Esophagus squamous epithelium (tissue), 5 donors: Measurements from ENCODE around the gene WDR77. TPM values are rescaled to one million over a fixed set of nuclear protein-coding genes. Genes with fewer than 3 reads are reported as not detected.

Experiments
- DNase-seq: peaks from one replicate; lab custom pipeline; 2025; lab: John Stamatoyannopoulos, UW
- H3K27ac ChIP-seq, 4 donors: fragments of 200-600 bp; sonication (generic); one replicate each; pipeline ENCODE4 v1.5.1; 2016 to 2019; ENCODE audit warnings: mild to moderate bottlenecking in 1 of 4
- H3K27me3 ChIP-seq, 4 donors: fragments of 200-600 bp; sonication (generic); 1 replicate in 3 of 4; 2 replicates in 1 of 4; pipeline versions ENCODE4 v1.5.1 to v1.6.0; 2017 to 2021; ENCODE audit warnings: antibody characterized with exemption in 1 of 4
- H3K36me3 ChIP-seq, 3 donors: fragments of 200-600 bp; sonication (generic); one replicate each; pipeline ENCODE4 v1.5.1; 2016 to 2019
- H3K4me1 ChIP-seq, 3 donors: fragments of 200-600 bp; sonication (generic); one replicate each; pipeline ENCODE4 v1.5.1; 2017 to 2019
- H3K4me3 ChIP-seq, 4 donors: fragments of 200-600 bp; sonication (generic); 1 replicate in 3 of 4; 2 replicates in 1 of 4; pipeline ENCODE4 v1.5.1; 2016 to 2019; ENCODE audit warnings: mild to moderate bottlenecking in 2 of 4, moderate library complexity in 1 of 4
- H3K9me3 ChIP-seq, 3 donors: fragments of 200-600 bp; sonication (generic); one replicate each; pipeline ENCODE4 v1.5.1; 2016 to 2019
- CTCF ChIP-seq, 6 experiments: fragments of 450-650 bp in 4 of 6; fragments of 200-600 bp in 2 of 6; sonication (generic) in 2 of 6; IDR thresholded peaks; one replicate each; pipeline ENCODE4 v1.5.1; 2016 to 2019; ENCODE audit warnings: antibody characterized with exemption in 6 of 6, mild to moderate bottlenecking in 4 of 6, moderate library complexity in 4 of 6
- POLR2A ChIP-seq, 4 donors: fragments of 450-650 bp; IDR thresholded peaks; one replicate each; pipeline ENCODE4 v1.6.1; 2017; ENCODE audit warnings: antibody characterized with exemption in 4 of 4, mild to moderate bottlenecking in 4 of 4, moderate library complexity in 3 of 4
- WGBS, 2 donors: methylation state at CpG; one replicate each; pipeline ENCODE4 v1.1.5; 2018; 5-methylcytosine and 5-hydroxymethylcytosine counted together
- intact Hi-C: fragments of 100-400 bp; cut with DNase I; formaldehyde crosslinking; loops from one replicate; pipeline ENCODE4 v1.15.0; 2022
- total RNA-seq, 4 donors: library from RNA; depleted of rRNA; stranded (reverse); fragments of >200 nt; gene quantifications; one replicate each; pipeline ENCODE4 v1.1.0, GENCODE V29; 2016
- donor health status: DM: yes; HTN: yes; CAD: no.

WDR77 gene
- total RNA-seq, 4 donors from 2014 or later, result 28.7 to 44.3 (median 38.7) TPM

DNA sequence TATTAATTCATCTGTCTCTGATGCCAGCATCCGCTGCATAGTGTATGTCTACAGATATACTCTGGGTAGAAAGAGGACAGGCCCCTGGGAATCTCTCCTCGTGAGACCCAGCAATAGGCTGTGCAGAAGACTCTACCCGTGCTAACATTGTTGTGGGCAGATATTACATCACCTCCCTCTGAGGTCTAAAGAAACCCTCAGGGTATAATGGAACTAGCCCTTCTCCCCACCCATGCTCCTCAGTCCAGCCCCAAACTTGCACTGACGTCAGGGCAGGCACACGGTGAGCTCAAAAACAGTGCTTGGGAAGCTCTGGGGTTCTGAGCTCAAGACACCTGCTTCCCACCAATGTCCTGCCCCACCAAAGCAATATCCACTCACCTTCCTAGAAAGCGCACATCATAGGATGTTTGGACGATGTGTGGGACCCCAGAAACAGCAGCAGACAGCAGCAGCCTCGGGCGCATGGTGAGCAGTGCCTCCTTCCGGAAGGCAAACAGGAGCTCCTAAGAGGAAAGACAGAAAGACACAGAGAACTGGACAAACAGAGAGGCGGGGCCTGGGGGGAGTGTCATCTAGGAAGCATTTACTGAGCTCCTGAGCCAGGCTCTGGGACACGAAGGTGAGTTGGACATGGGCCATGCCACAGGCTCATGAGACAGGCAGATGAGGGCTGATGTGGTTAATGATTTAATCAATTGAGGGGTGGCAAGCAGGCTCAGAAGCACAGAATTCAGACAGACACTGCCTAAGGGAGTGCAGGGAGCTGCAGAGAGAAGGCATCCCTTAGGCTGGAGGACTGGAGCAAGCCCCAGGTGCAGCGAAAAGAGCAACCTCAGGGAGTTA lies 26.3 kb downstream of the WDR77 start:
- TF ChIP-seq CTCF (IDR thresholded peaks at IDR 0.05) (no peak), POLR2A (IDR thresholded peaks at IDR 0.05) (no peak)
- Histone ChIP-seq H3K27me3 (no peaks in the 10 kb centered on the region), H3K4me3 (no peak overlapping the region), H3K9me3 (no peaks in the 10 kb centered on the region), H3K4me1 (no peaks in the 10 kb centered on the region), H3K36me3 (no peaks in the 10 kb centered on the region), H3K27ac (no peak overlapping the region)
- intact Hi-C loops, result no loop called here
- no peak for DNase-seq
- 69 to 78% methylated on average over 6 to 9 of the region's 13 CpGs for WGBS, 2 donors

DNA sequence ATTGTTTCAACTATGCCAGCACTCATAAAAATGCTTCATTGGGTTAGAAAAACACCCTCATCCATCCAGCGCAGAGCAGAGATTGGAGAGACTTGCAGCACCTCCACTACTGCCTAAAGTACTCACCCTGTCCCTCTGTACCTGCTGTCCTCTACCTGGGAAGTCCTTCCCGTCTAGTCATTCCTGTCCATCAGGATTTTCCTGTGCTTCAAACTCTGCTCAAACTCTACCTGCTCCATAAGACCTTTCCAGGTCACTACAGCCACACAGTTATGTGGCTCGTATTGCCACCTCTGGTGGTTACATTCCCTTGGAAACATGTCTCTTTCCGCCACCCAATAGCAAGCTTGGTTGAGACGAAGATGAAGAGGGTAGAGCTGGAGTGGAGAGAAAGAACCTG lies 28.7 kb downstream of the WDR77 start:
- no peaks in the 10 kb centered on the region for H3K27me3 ChIP-seq
- intact Hi-C loops, result no loop called here
- no peak overlapping the region for H3K4me3 ChIP-seq
- H3K9me3 ChIP-seq, result no peaks in the 10 kb centered on the region
- WGBS, 2 donors, result 75 to 77% methylated on average over 5 of the region's 5 CpGs
- H3K36me3 ChIP-seq, result no peaks in the 10 kb centered on the region
- H3K27ac ChIP-seq, result no peak overlapping the region
- H3K4me1 ChIP-seq, result no peaks in the 10 kb centered on the region
- TF ChIP-seq POLR2A (IDR thresholded peaks at IDR 0.05), result no peak
- TF ChIP-seq CTCF (IDR thresholded peaks at IDR 0.05), result no peak
- no peak for DNase-seq

DNA sequence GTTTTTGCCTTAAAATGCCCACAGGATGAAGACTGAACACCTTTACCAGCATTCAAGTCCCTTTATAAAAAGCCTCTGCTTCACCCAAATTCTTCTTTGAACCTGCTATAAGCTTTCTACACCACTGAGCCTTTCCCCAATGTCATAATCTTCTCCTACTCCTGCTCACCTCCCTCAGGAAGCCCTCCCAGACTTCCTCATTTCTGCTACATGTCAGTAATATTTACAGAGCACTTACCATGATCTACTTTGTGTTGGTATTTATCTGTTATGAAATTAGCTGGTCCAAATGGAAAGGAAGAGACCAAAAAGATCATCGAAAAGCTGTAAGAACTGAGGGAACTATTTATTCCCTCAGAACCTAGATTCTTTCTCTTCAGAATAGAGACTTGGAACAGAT lies 30.0 kb downstream of the WDR77 start:
- whole genome bisulfite sequencing, 2 donors, result 80 to 100% methylated on average over 1 of the region's 1 CpG
- no peaks in the 10 kb centered on the region for H3K27me3 ChIP-seq
- H3K36me3 ChIP-seq, result peaks cover 0 to 6% (median 0%) of the 10 kb centered on the region in 3 donors
- no peak for DNase-seq
- H3K27ac ChIP-seq, result no peak overlapping the region
- H3K4me3 ChIP-seq, result no peak overlapping the region
- intact Hi-C loops, result no loop called here
- TF ChIP-seq POLR2A (IDR thresholded peaks at IDR 0.05) (no peak), CTCF (IDR thresholded peaks at IDR 0.05) (no peak)
- H3K4me1 ChIP-seq, result no peaks in the 10 kb centered on the region
- H3K9me3 ChIP-seq, result no peaks in the 10 kb centered on the region

- Histone ChIP-seq H3K4me3 (no peak overlapping the region), H3K4me1 (no peaks in the 10 kb centered on the region), H3K36me3 (peaks cover 0 to 6% (median 0%) of the 10 kb centered on the region in 3 donors), H3K27ac (no peak overlapping the region), H3K27me3 (no peaks in the 10 kb centered on the region), H3K9me3 (no peaks in the 10 kb centered on the region)
- TF ChIP-seq CTCF (IDR thresholded peaks at IDR 0.05), result no peak
- DNase-seq, result no peak
- WGBS, 2 donors, result 87 to 92% methylated on average over 1 of the region's 1 CpG
- intact Hi-C loops, result no loop called here
These were observed 31.3 kb downstream of the WDR77 start for GRCh38 chr1:111417755-111418154.

DNA sequence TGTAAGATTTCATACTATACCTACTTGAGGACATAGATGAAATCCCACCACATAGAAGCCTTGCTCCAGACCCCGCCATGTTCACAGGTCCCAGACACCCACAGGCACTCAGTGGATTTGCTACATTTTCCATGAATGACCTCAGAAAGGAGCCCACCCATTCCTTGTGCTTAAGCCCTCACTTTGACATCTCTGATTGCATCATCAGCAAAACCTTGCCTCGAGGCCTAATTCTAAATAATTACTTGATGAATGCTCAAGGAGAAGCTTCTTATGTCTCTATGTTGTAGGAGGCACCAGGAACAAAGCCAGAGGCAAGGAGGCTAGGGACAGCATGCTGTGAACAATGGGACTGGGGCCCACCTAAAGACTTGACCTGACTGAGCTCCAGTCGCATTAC lies 33.6 kb downstream of the WDR77 start:
- Histone ChIP-seq H3K27ac (no peak overlapping the region), H3K4me3 (no peak overlapping the region), H3K4me1 (no peaks in the 10 kb centered on the region), H3K27me3 (no peaks in the 10 kb centered on the region), H3K9me3 (no peaks in the 10 kb centered on the region), H3K36me3 (peaks cover 0 to 6% (median 0%) of the 10 kb centered on the region in 3 donors)
- DNase-seq, result no peak
- intact Hi-C loops, result no loop called here
- no peak for TF ChIP-seq CTCF (IDR thresholded peaks at IDR 0.05)
- TF ChIP-seq POLR2A (IDR thresholded peaks at IDR 0.05), result no peak
- WGBS, 2 donors, result 80 to 100% methylated on average over 2 to 3 of the region's 3 CpGs
